HG02981 (cell line): ENCODE measurements around the gene TMEM120A.

Experiments used
- ATAC-seq: cut with Tn5 transposase; IDR thresholded peaks from one replicate; pipeline ENCODE4 v1.9.1; 2021; ENCODE audit warnings: mild to moderate bottlenecking, moderate library complexity; ENCODE audit not compliant: unreplicated experiment

Gene TMEM120A

GRCh38 chr7:75961218-75961617, 33.2 kb downstream of the TMEM120A start:
- ATAC-seq: no peak

- no peak for ATAC-seq
These were observed 34.0 kb downstream of the TMEM120A start for GRCh38 chr7:75960372-75960771.

- ATAC-seq: no peak
These were observed 35.4 kb downstream of the TMEM120A start for GRCh38 chr7:75958802-75959543.

GRCh38 chr7:75957021-75957736, 37.2 kb downstream of the TMEM120A start:
- no peak for ATAC-seq

DNA sequence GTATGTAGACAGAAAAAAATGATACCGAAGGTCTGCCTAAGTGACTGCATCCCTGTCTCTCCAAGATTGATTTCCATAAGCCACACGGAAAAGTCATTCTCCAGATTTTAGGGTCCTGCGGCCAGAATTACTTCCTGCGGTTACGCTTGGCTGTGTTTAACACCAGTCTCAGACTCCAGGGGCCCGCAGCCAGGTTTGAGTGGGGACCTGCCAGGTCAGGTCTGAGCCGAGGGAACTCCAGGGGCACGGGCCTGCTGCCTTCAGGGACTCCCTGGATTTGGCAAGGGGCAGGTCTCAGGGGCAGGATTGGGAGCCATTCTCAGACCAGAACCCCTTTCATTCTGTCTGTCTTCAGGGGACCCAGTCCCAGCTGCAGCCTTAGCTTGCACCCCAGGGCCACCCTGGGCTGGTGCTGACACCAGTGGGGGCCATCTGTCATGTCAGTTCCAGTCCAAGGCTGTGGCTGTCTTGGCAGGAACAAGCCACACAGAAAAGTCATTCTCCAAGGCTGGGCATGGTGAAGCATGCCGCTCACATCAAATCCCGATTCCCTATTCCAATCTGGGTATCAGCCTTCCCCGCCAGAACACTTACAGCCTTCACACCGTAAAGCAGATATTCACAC, 39.0 kb downstream of the TMEM120A start:
- ATAC-seq: no peak

GRCh38 chr7:75953931-75954330, 40.5 kb downstream of the TMEM120A start:
- ATAC-seq: no peak

- ATAC-seq: no peak
These were observed 41.0 kb downstream of the TMEM120A start for GRCh38 chr7:75953431-75953830.

DNA sequence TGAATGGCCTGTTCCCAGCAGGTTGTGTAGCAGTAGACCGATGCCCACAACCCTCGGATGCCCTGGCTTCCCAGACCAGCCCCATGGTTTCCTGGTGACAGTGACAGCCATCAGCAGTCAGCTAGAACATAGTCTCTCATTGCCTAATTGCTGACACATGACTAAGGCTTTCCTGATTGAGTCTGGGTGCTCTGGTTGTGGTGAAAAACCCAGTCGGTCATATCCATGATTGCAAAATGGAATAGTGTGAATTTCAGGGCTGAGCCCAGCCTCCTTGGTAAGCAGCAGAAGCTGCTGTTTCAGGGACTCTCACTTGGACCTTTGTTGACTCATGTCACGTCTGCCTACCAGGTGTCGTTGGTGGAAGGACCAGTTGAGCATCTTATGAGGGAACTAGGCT, 42.9 kb downstream of the TMEM120A start:
- ATAC-seq: no peak

DNA sequence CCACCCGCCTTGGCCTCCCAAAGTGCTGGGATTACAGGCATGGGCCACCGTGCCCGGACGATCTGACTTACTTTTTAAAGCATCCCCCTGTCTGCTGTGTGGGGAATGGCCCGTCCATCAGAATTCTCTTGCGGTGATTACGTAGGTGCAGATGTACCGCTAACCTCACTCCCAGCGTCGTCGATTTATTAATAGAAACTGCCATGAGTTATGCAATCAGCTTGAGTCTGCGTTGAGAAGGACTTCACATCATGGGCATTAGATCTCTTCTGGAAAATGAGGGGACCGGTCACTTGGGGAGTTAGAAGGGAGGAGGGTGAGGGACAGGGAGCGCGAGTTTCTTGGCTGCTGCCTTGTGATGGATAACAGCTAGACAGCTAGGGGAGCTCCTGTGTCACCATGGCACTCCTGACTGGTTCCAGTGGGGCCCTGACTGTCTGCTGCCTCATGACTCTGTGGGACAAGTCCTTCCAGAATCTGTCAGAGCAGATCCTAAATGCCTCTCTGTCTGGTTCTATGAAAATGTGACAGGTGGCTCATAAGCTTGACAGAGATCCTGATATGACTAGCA, 44.2 kb downstream of the TMEM120A start:
- ATAC-seq: no peak

- ATAC-seq: no peak
These were observed 46.2 kb downstream of the TMEM120A start for GRCh38 chr7:75948179-75948578.

DNA sequence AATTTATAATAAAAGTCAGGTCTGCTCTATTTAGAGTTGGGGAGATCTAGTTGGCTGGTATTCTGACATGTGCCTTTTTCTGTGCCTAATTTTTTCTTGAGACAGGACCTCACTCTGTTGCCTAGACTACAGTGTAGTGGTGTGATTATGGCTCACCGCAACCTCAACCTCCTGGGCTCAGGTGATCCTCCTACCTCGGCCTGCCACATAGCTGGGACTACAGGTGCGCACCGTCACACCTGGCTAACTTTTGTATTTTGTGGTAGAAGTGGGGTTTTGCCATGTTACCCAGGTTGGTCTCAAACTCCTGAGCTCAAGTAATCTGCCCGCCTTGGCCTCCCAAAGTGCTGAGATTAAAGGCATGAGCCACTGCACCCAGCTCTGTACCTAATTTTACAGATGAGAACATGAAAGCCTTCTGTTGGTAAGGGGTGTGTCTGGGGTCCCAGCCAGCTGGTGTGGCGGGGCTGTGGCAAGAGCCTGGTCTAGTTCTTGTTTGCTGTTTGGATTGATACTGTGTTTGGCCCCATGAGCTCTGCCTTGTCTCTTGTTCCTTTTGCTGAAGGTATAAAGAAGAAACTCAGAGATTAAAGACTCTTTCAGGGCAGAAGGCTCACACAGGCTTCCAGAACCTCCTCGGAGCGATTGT, 48.1 kb downstream of the TMEM120A start:
- no peak for ATAC-seq

DNA sequence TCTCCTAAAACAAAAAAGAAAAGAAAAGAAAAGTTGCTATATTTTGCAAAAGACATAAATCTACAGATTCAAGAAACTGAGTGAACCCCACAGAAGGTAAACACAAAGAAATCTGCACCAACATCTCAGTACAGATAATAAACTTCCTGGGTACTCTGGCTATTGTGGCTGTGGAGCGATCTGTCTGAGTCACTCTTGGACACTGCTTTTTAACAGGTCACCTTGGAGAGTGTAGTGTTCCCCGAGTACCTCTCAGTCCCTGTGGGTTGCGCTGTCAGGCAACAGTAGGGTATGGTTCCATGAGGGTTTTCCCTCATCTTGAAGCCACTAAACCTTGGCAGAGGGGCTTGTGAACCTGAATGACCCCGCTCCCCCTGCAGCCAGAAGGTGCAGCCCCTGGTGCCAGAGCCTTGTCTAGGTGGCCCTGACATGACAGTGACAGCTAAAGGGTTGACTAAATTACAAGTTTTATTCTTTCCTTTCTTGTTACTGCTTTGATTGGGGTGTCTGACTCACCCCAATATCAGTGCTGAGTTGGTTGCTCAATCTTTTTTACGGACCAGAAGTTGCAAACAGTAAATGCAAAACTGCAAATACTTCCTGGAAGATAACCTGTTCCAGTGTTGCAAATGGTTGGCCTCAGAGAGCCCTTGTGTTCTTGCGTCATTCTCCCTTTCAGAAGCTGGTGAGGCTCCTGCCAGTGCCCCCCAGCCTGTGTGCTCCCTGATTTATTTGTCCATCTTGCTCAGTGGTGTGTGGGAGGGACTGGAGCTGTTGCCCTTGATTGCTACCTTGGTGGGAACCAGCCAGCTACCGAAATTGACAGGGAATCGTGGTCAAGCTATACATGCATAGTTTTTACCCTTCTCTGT, 48.9 kb downstream of the TMEM120A start:
- no peak for ATAC-seq

- no peak for ATAC-seq
These were observed 49.9 kb downstream of the TMEM120A start for GRCh38 chr7:75944507-75944906.

DNA sequence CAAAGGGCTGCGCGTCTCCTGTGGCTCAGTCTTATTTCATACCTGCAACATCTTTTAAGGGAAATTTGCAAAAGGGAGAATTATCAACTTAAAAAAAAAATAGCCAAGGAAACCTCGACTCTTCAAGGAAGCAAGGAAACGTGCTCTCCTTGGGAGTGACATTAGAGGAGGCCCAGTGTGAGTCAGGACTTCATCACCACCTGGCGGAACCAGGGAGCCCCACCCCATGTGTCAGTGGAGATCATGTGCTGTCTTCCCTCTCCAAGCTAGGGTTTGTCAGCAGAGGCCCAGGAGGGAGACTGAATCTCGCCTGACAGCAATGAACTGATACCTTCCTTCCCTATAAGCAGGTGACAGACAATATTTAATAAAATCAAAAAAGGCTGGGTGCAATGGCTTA, 50.5 kb downstream of the TMEM120A start:
- no peak for ATAC-seq

GRCh38 chr7:75938921-75939320, 55.5 kb downstream of the TMEM120A start:
- no peak for ATAC-seq

DNA sequence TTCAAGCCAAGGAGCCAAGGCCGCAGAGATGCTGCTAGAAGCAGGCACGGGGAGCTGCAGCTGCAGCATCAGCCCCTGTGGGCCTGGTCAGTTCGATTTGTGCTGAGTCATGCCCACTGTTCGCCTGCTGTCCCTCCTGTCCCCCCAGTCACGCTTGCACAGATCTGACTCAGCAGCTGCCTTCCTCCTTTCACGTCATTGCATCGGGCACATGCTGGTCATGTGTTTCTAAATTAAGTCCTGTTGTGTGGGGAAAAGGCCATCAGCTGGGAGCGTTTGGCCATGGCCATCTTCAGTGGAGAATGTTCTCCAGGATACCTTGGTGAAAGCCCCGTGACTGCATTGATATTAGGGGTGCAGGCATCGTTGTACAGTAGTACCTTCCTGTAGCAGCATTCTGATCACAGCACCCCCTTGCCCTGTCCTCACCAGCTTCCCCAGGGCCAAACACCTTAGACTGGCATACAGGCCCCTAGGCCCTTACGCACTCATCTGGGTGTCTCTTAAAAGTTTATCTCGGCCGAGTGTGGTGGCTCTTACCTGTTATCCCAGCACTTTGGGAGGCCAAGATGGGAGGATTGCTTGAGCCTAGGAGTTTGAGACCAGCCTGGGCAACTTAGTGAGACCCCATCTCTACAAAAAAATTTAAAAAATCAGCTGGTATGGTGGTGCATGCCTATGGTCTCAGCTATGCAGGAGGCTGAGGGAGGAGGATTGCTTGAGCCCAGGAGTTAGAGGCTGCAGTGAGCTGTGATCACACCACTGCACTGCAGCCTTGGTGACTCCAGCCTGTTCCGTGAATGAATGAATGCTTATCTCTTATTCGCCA, 56.2 kb downstream of the TMEM120A start:
- ATAC-seq: no peak
